H9 (cell line): ENCODE measurements around the gene OR10A4. TPM values are rescaled to one million over a fixed set of nuclear protein-coding genes. Genes with fewer than 3 reads are reported as not detected.

Experiments used
- DNase-seq: peaks from one replicate; pipeline ENCODE4 v3.0.0-alpha.2; 2017
- H2AFZ ChIP-seq: one replicate; pipeline ENCODE4 v1.6.1; 2013; ENCODE audit warnings: mild to moderate bottlenecking, low read length, control low read depth, moderate library complexity
- H2AK5ac ChIP-seq: 2 replicates; pipeline ENCODE4 v1.6.1; 2013; ENCODE audit warnings: low read length, control low read depth, mixed read lengths; ENCODE audit not compliant: insufficient read length
- H2BK120ac ChIP-seq: one replicate; pipeline ENCODE4 v1.6.1; 2013; ENCODE audit warnings: low read depth, mild to moderate bottlenecking, low read length, control low read depth, inconsistent platforms; ENCODE audit not compliant: poor library complexity, severe bottlenecking
- H2BK12ac ChIP-seq: 2 replicates; pipeline ENCODE4 v1.6.1; 2013; ENCODE audit warnings: low read length, control low read depth, mixed read lengths, low read depth; ENCODE audit not compliant: insufficient read length
- H2BK15ac ChIP-seq: 2 replicates; pipeline ENCODE4 v1.6.1; 2013; ENCODE audit warnings: low read depth, low read length, control low read depth
- H2BK20ac ChIP-seq: one replicate; pipeline ENCODE4 v1.6.1; 2013; ENCODE audit warnings: low read depth, mild to moderate bottlenecking, low read length, control low read depth, inconsistent platforms; ENCODE audit not compliant: poor library complexity, severe bottlenecking
- H2BK5ac ChIP-seq: 2 replicates; pipeline ENCODE4 v1.6.1; 2013; ENCODE audit warnings: low read length, control low read depth, mixed read lengths; ENCODE audit not compliant: insufficient read length
- H3K14ac ChIP-seq: 2 replicates; pipeline ENCODE4 v1.6.1; 2013; ENCODE audit warnings: low read length, control low read depth; ENCODE audit not compliant: insufficient read depth
- H3K18ac ChIP-seq: 2 replicates; pipeline ENCODE4 v1.6.1; 2013; ENCODE audit warnings: low read depth, mild to moderate bottlenecking, mixed read lengths, low read length, control low read depth; ENCODE audit not compliant: insufficient read length
- H3K23ac ChIP-seq: 2 replicates; pipeline ENCODE4 v1.6.1; 2013; ENCODE audit warnings: low read length, control low read depth, mixed read lengths, low read depth; ENCODE audit not compliant: insufficient read length
- H3K23me2 ChIP-seq: 2 replicates; pipeline ENCODE4 v1.6.1; 2013; ENCODE audit warnings: low read depth, mild to moderate bottlenecking, mixed read lengths, low read length, control low read depth; ENCODE audit not compliant: insufficient read length, poor library complexity, severe bottlenecking
- H3K27ac ChIP-seq: 2 replicates; pipeline ENCODE4 v1.5.1; 2013; ENCODE audit warnings: low read length, control low read depth, mixed read lengths, low read depth; ENCODE audit not compliant: insufficient read length
- H3K27me3 ChIP-seq: 2 replicates; pipeline ENCODE4 v1.6.1; 2013; ENCODE audit warnings: low read length, control low read depth, inconsistent platforms; ENCODE audit not compliant: insufficient read depth
- H3K4ac ChIP-seq: 2 replicates; pipeline ENCODE4 v1.6.1; 2013; ENCODE audit warnings: low read depth, mild to moderate bottlenecking, control low read depth, inconsistent platforms, low read length, moderate library complexity
- H3K4me1 ChIP-seq: 2 replicates; pipeline ENCODE4 v1.6.1; 2013; ENCODE audit warnings: low read length, control low read depth, inconsistent platforms; ENCODE audit not compliant: insufficient read depth
- H3K4me2 ChIP-seq: 2 replicates; pipeline ENCODE4 v1.6.1; 2013; ENCODE audit warnings: low read length, control low read depth, mixed read lengths; ENCODE audit not compliant: insufficient read length, insufficient read depth
- H3K56ac ChIP-seq: 2 replicates; pipeline ENCODE4 v1.6.1; 2013; ENCODE audit warnings: low read depth, mild to moderate bottlenecking, mixed read lengths, low read length, control low read depth; ENCODE audit not compliant: insufficient read length
- H3K79me1 ChIP-seq: 2 replicates; pipeline ENCODE4 v1.6.1; 2013; ENCODE audit warnings: low read depth, mild to moderate bottlenecking, moderate library complexity, low read length, control low read depth, inconsistent platforms; ENCODE audit not compliant: insufficient read depth, poor library complexity, severe bottlenecking
- H3K79me2 ChIP-seq: 2 replicates; pipeline ENCODE4 v1.6.1; 2013; ENCODE audit warnings: low read length, control low read depth, inconsistent platforms; ENCODE audit not compliant: insufficient read depth
- H3K9ac ChIP-seq: 2 replicates; pipeline ENCODE4 v1.6.1; 2013; ENCODE audit warnings: low read length, control low read depth, mixed read lengths; ENCODE audit not compliant: insufficient read length; ENCODE audit errors: extremely low read depth
- H3K9me3 ChIP-seq: one replicate; pipeline ENCODE4 v1.6.1; 2013; ENCODE audit warnings: low read depth, low read length, inconsistent platforms; ENCODE audit not compliant: control insufficient read depth
- H3T11ph ChIP-seq: one replicate; pipeline ENCODE4 v1.6.1; 2013; ENCODE audit warnings: mild to moderate bottlenecking, low read length, control low read depth, inconsistent platforms
- H4K20me1 ChIP-seq: one replicate; pipeline ENCODE4 v1.6.1; 2013; ENCODE audit not compliant: control insufficient read depth, insufficient read length, insufficient read depth
- H4K5ac ChIP-seq: 2 replicates; pipeline ENCODE4 v1.6.1; 2013; ENCODE audit warnings: low read depth, mild to moderate bottlenecking, mixed read lengths, low read length, control low read depth; ENCODE audit not compliant: insufficient read length
- H4K8ac ChIP-seq: replicated peaks from 2 replicates; pipeline ENCODE4 v1.6.1; 2013; ENCODE audit warnings: low read length, control low read depth, mixed read lengths, low read depth; ENCODE audit not compliant: insufficient read length
- H4K91ac ChIP-seq: 2 replicates; pipeline ENCODE4 v1.6.1; 2013; ENCODE audit warnings: low read depth, mild to moderate bottlenecking, moderate library complexity, mixed read lengths, low read length, control low read depth; ENCODE audit not compliant: insufficient read length
- H3K27ac Mint-ChIP-seq, 3 experiments: 2 replicates in 2 of 3; 3 replicates in 1 of 3; pipeline ENCODE4 v1.8.0; 2020 to 2021; ENCODE audit warnings: mixed read lengths in 3 of 3, mild to moderate bottlenecking in 1 of 3, moderate library complexity in 1 of 3
- H3K27me3 Mint-ChIP-seq: 2 replicates; pipeline ENCODE4 v1.8.0; 2021; ENCODE audit warnings: low read depth, mild to moderate bottlenecking, moderate library complexity, mixed read lengths
- H3K36me3 Mint-ChIP-seq, 3 experiments: 2 replicates in 2 of 3; 3 replicates in 1 of 3; pipeline ENCODE4 v1.8.0; 2020 to 2021; ENCODE audit warnings: low read depth in 3 of 3, mixed read lengths in 3 of 3; ENCODE audit not compliant: insufficient read depth in 1 of 3
- H3K4me1 Mint-ChIP-seq, 2 experiments: 2 replicates each; pipeline ENCODE4 v1.8.0; 2020; ENCODE audit warnings: mixed read lengths in 2 of 2
- H3K4me3 Mint-ChIP-seq, 2 experiments: 2 replicates in 1 of 2; 3 replicates in 1 of 2; pipeline ENCODE4 v1.8.0; 2020 to 2021; ENCODE audit warnings: mild to moderate bottlenecking in 2 of 2, mixed read lengths in 2 of 2, moderate library complexity in 1 of 2
- H3K9me3 Mint-ChIP-seq, 2 experiments: 2 replicates in 1 of 2; 3 replicates in 1 of 2; pipeline ENCODE4 v1.8.0; 2020; ENCODE audit warnings: mild to moderate bottlenecking in 2 of 2, mixed read lengths in 2 of 2, moderate library complexity in 1 of 2
- WGBS: extraction: QIAGEN DNeasy Blood & Tissue Kit; methylation state at CpG from one replicate; pipeline ENCODE4 v1.1.7; 2013; ENCODE audit warnings: missing lambda C conversion rate, low lambda C conversion rate, mixed read lengths; ENCODE audit not compliant: insufficient read length; ENCODE audit errors: extremely low coverage; 5-methylcytosine and 5-hydroxymethylcytosine counted together
- total RNA-seq: library from RNA; stranded (reverse); gene quantifications from 2 replicates; pipeline ENCODE4 v1.2.1, GENCODE V29; 2021
- TF ChIP-seq, protein P1 (sequence below): fragments of 200-600 bp; sonication (generic); conservative IDR thresholded peaks from 3 replicates; pipeline ENCODE4 v1.8.0; 2021; ENCODE audit warnings: antibody characterized with exemption, mild to moderate bottlenecking

OR10A4 gene
- total RNA-seq, 1 experiment from 2014 or later, result not detected

DNA sequence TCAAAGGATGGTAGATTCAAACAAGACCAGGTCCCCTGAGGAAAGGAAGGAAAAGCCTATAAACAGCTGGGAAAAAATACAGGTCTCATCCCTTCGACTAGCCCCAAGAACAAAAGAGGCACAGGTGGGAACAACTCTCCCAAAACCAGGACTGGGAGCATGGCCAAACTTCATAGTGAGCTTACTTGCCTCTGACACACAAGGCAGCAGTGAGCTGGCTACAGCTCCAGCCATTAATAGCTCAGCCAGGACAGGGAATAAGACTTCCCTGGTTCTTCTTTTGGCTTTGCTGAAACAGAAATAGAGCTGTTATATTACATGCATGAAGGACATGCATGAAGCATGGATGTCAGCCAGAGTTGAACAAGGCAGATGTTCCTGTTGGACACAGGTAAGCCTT lies 13.5 kb upstream of the OR10A4 start, which contains the start of gene OR10A2:
OR10A2 (plus strand) TSS at position 97 of the 400 bp plus-strand sequence. CDS start 6,698 bp downstream, outside the sequence.
- no peak within 1 kb of the TSS for H4K91ac ChIP-seq
- H3K27me3 ChIP-seq, result no peaks in the 10 kb centered on the region
- no peak within 1 kb of the TSS for H3K9ac ChIP-seq
- H4K5ac ChIP-seq, result no peak within 1 kb of the TSS
- no peak within 1 kb of the TSS for H3K18ac ChIP-seq
- H3K79me2 ChIP-seq, result no peaks in the 10 kb centered on the region
- Mint-ChIP-seq H3K4me1 (peaks cover 6 to 12% of the 10 kb centered on the region in 2 experiments), H3K27ac (no peak within 1 kb of the TSS; a peak in 1 of 7 replicates), H3K27me3 (no peaks in the 10 kb centered on the region; the same call in 1 of the 2 replicates), H3K4me3 (no peak within 1 kb of the TSS), H3K36me3 (peaks cover 0 to 12% (median 12%) of the 10 kb centered on the region in 3 experiments; a peak in 6 of 7 replicates), H3K9me3 (peaks cover 7 to 12% of the 10 kb centered on the region in 2 experiments)
- no peak within 1 kb of the TSS for H2AK5ac ChIP-seq
- no CpG with 5 or more reads among the region's 1 CpG for WGBS
- TF ChIP-seq, protein P1, sequence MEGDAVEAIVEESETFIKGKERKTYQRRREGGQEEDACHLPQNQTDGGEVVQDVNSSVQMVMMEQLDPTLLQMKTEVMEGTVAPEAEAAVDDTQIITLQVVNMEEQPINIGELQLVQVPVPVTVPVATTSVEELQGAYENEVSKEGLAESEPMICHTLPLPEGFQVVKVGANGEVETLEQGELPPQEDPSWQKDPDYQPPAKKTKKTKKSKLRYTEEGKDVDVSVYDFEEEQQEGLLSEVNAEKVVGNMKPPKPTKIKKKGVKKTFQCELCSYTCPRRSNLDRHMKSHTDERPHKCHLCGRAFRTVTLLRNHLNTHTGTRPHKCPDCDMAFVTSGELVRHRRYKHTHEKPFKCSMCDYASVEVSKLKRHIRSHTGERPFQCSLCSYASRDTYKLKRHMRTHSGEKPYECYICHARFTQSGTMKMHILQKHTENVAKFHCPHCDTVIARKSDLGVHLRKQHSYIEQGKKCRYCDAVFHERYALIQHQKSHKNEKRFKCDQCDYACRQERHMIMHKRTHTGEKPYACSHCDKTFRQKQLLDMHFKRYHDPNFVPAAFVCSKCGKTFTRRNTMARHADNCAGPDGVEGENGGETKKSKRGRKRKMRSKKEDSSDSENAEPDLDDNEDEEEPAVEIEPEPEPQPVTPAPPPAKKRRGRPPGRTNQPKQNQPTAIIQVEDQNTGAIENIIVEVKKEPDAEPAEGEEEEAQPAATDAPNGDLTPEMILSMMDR, result 0 out of 3 replicates have a peak, but pooled peaks have one; percentile 9
- no peak within 1 kb of the TSS for H3K14ac ChIP-seq
- H2AFZ ChIP-seq, result no peak within 1 kb of the TSS
- no peak within 1 kb of the TSS for H3T11ph ChIP-seq
- no peak within 1 kb of the TSS for H3K4ac ChIP-seq
- no peak within 1 kb of the TSS for H3K27ac ChIP-seq
- H3K4me1 ChIP-seq, result no peaks in the 10 kb centered on the region
- no peak within 1 kb of the TSS for H4K8ac ChIP-seq
- no peak within 1 kb of the TSS for H3K4me2 ChIP-seq
- no peaks in the 10 kb centered on the region for H3K9me3 ChIP-seq
- no peak within 1 kb of the TSS for H2BK5ac ChIP-seq
- no peaks in the 10 kb centered on the region for H3K79me1 ChIP-seq
- no peak within 1 kb of the TSS for H2BK120ac ChIP-seq
- H2BK12ac ChIP-seq, result no peak within 1 kb of the TSS
- no peak within 1 kb of the TSS for H3K23ac ChIP-seq
- H2BK20ac ChIP-seq, result no peak within 1 kb of the TSS
- DNase-seq, result peak; percentile 31
- H4K20me1 ChIP-seq, result no peaks in the 10 kb centered on the region
- no peak within 1 kb of the TSS for H3K56ac ChIP-seq
- no peak within 1 kb of the TSS for H2BK15ac ChIP-seq
- H3K23me2 ChIP-seq, result no peaks in the 10 kb centered on the region
